Fibroblast of lung (primary cell): Measurements from ENCODE around the gene TIFAB. TPM values are rescaled to one million over a fixed set of nuclear protein-coding genes. Genes with fewer than 3 reads are reported as not detected.

Experiments used
- DNase-seq, 2 donors: peaks; one replicate each; pipeline versions ENCODE4 v3.0.0 to v3.0.0-alpha.2; 2010; ENCODE audit warnings: low read depth in 2 of 2
- H2AFZ ChIP-seq: 2 replicates; pipeline ENCODE4 v1.5.1; 2012; ENCODE audit warnings: low read length, control low read depth, inconsistent platforms
- H3K27ac ChIP-seq: 2 replicates; pipeline ENCODE4 v1.5.1; 2011; ENCODE audit warnings: low read length, control low read depth; ENCODE audit not compliant: insufficient read depth
- H3K27me3 ChIP-seq: 2 replicates; pipeline ENCODE4 v1.5.1; 2011; ENCODE audit warnings: mild to moderate bottlenecking, low read length; ENCODE audit not compliant: control insufficient read depth, insufficient read depth
- H3K36me3 ChIP-seq: 2 replicates; pipeline ENCODE4 v1.5.1; 2011; ENCODE audit warnings: low read length; ENCODE audit not compliant: control insufficient read depth, insufficient read depth
- H3K4me1 ChIP-seq: 2 replicates; pipeline ENCODE4 v1.5.1; 2011; ENCODE audit warnings: low read length; ENCODE audit not compliant: control insufficient read depth, insufficient read depth; ENCODE audit errors: extremely low read depth
- H3K4me2 ChIP-seq: 2 replicates; pipeline ENCODE4 v1.5.1; 2011; ENCODE audit warnings: low read length, control low read depth; ENCODE audit not compliant: insufficient read depth; ENCODE audit errors: extremely low read depth
- H3K4me3 ChIP-seq, 4 experiments: fragments of 200-600 bp in 1 of 4; sonication (generic) in 1 of 4; replicated peaks in 1 of 4; 2 replicates each; pipeline ENCODE4 v1.5.1; 2011 to 2016; ENCODE audit warnings: low read length in 4 of 4, low read depth in 3 of 4, mild to moderate bottlenecking in 3 of 4, control low read depth in 2 of 4, inconsistent platforms in 1 of 4, mixed read lengths in 1 of 4; ENCODE audit not compliant: insufficient read depth in 1 of 4; ENCODE audit errors: control extremely low read depth in 1 of 4
- H3K79me2 ChIP-seq: 2 replicates; pipeline ENCODE4 v1.5.1; 2012; ENCODE audit warnings: mild to moderate bottlenecking, low read length, inconsistent platforms; ENCODE audit not compliant: control insufficient read depth, insufficient read depth
- H3K9ac ChIP-seq: 2 replicates; pipeline ENCODE4 v1.5.1; 2011; ENCODE audit warnings: mild to moderate bottlenecking, low read length, control low read depth; ENCODE audit not compliant: insufficient read depth
- H3K9me3 ChIP-seq: 2 replicates; pipeline ENCODE4 v1.5.1; 2012; ENCODE audit warnings: low read depth, low read length; ENCODE audit not compliant: control insufficient read depth, insufficient read depth
- H4K20me1 ChIP-seq: 2 replicates; pipeline ENCODE4 v1.5.1; 2011; ENCODE audit warnings: low read length; ENCODE audit not compliant: control insufficient read depth, insufficient read depth; ENCODE audit errors: extremely low read depth
- EZH2 ChIP-seq: IDR thresholded peaks from 2 replicates; pipeline ENCODE4 v1.5.1; 2012; ENCODE audit warnings: low read length, control low read depth, mild to moderate bottlenecking; ENCODE audit errors: missing control alignments
- polyA plus RNA-seq, 2 donors: library from polyadenylated mRNA; depleted of rRNA in 1 of 2; stranded (reverse) in 1 of 2; unstranded in 1 of 2; fragments of >200 nt; gene quantifications; 2 replicates each; pipeline ENCODE4 v1.2.1, GENCODE V29; 2011 to 2012; ENCODE audit warnings: missing spikeins in 1 of 2
- total RNA-seq: library from RNA; depleted of rRNA; stranded (reverse); fragments of >200 nt; gene quantifications from 2 replicates; pipeline ENCODE4 v1.2.1, GENCODE V29; 2014
- TF ChIP-seq, protein P1 (sequence below), 2 donors: IDR thresholded peaks in 1 of 2; conservative IDR thresholded peaks in 1 of 2; 1 replicate in 1 of 2; 2 replicates in 1 of 2; pipeline ENCODE4 v1.5.1; 2011 to 2012; ENCODE audit warnings: low read length in 2 of 2, control low read depth in 1 of 2, inconsistent platforms in 1 of 2, low read depth in 1 of 2, mild to moderate bottlenecking in 1 of 2

Gene TIFAB
- total and polyA plus RNA-seq, 2 donors (not counting 1 experiment from before 2014, with no cell fraction given): not detected

- TF ChIP-seq EZH2: no peak
- TF ChIP-seq, protein P1, sequence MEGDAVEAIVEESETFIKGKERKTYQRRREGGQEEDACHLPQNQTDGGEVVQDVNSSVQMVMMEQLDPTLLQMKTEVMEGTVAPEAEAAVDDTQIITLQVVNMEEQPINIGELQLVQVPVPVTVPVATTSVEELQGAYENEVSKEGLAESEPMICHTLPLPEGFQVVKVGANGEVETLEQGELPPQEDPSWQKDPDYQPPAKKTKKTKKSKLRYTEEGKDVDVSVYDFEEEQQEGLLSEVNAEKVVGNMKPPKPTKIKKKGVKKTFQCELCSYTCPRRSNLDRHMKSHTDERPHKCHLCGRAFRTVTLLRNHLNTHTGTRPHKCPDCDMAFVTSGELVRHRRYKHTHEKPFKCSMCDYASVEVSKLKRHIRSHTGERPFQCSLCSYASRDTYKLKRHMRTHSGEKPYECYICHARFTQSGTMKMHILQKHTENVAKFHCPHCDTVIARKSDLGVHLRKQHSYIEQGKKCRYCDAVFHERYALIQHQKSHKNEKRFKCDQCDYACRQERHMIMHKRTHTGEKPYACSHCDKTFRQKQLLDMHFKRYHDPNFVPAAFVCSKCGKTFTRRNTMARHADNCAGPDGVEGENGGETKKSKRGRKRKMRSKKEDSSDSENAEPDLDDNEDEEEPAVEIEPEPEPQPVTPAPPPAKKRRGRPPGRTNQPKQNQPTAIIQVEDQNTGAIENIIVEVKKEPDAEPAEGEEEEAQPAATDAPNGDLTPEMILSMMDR (conservative IDR thresholded peaks at IDR 0.05 in 1 of 2, IDR thresholded peaks at IDR 0.05 in 1 of 2; ENCODE audit: low read depth in 1 of 2, low read length in 2 of 2): peak; percentile 89 to 90
- Histone ChIP-seq H4K20me1 (no peaks in the 10 kb centered on the region), H3K9ac (no peak overlapping the region), H3K4me2 (peak overlapping the region; percentile 70), H3K27me3 (peaks cover 11% of the 10 kb centered on the region), H3K9me3 (no peaks in the 10 kb centered on the region), H3K4me3 (peak overlapping the region in 1 of 4 experiments; percentile 2), H3K27ac (no peak overlapping the region), H3K36me3 (no peaks in the 10 kb centered on the region), H3K79me2 (no peaks in the 10 kb centered on the region), H3K4me1 (no peaks in the 10 kb centered on the region), H2AFZ (peak overlapping the region; percentile 76)
- peak; percentile 47 to 64 for DNase-seq
These were observed 14.3 kb upstream of the TIFAB start for GRCh38 chr5:135466178-135467050.

DNA sequence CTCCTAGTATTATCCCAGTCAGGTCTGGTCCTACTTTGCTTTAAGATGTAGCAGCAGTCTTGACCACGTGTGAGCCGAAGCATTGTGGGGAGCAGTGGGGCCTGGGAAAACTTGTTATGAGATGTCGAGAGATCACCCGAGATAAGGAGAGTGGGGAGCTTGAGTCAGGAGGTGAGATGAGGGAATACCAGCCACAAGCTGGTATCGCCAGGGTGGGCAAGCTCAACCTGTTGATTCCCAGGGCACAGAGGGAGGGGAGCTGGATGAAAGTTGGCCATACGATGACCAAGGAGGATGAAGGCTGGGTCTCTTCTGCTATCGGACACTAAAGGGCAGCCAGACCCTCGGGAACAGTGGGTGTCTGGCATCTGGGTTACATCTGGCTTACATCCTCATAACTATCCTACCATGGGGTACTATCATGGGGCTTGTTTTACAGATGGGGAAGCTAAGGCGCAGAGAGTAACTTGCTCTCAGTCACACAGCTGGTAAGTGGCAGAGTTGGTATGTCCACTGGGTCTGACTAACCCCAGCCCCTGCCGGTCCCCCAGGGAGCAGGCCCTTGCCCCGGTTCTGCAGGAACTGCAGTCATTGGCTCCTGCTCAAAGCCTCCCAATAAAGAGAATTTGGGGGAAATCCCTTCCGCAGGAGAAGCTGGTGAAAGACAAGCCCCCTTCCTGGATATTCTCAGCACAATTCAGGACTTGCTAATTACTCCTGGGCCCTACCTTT, 13.4 kb upstream of the TIFAB start:
- TF ChIP-seq EZH2: no peak
- TF ChIP-seq, protein P1 (conservative IDR thresholded peaks at IDR 0.05 in 1 of 2, IDR thresholded peaks at IDR 0.05 in 1 of 2; ENCODE audit: low read depth in 1 of 2, low read length in 2 of 2): no peak
- Histone ChIP-seq H3K9me3 (no peaks in the 10 kb centered on the region), H3K4me3 (no peak overlapping the region), H3K27ac (no peak overlapping the region), H2AFZ (no peak overlapping the region), H4K20me1 (no peaks in the 10 kb centered on the region), H3K27me3 (peaks cover 15% of the 10 kb centered on the region), H3K79me2 (no peaks in the 10 kb centered on the region), H3K4me1 (no peaks in the 10 kb centered on the region), H3K36me3 (no peaks in the 10 kb centered on the region), H3K9ac (no peak overlapping the region), H3K4me2 (no peak overlapping the region)
- no peak for DNase-seq

DNA sequence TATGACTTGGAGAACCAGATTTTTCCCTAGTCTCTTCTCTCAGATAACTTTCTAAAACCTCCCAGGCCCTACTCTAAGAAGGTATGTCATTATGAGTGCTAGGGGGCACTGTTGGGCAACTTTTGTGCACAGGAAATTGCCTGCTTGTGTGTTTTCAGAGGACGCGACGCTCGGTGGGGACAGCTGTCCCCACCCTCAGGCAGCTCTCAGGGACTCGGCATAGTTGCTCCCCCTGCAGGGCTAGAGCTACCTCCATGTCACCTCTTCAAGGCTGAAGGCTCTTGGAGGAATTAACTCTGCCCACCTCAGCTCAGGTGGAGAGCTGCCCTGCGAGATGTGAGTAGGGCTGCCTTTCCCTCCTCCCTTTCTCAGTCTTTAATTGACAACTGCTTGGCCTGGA, 10.2 kb upstream of the TIFAB start:
- no peak overlapping the region for H3K4me3 ChIP-seq
- H3K27me3 ChIP-seq: peaks cover 23% of the 10 kb centered on the region
- H3K79me2 ChIP-seq: no peaks in the 10 kb centered on the region
- no peak overlapping the region for H2AFZ ChIP-seq
- H3K4me1 ChIP-seq: peaks cover 4% of the 10 kb centered on the region
- no peaks in the 10 kb centered on the region for H4K20me1 ChIP-seq
- H3K36me3 ChIP-seq: no peaks in the 10 kb centered on the region
- TF ChIP-seq, protein P1 (conservative IDR thresholded peaks at IDR 0.05 in 1 of 2, IDR thresholded peaks at IDR 0.05 in 1 of 2; ENCODE audit: low read depth in 1 of 2, low read length in 2 of 2): peak; percentile 48 to 54
- TF ChIP-seq EZH2: no peak
- H3K4me2 ChIP-seq: no peak overlapping the region
- no peaks in the 10 kb centered on the region for H3K9me3 ChIP-seq
- H3K9ac ChIP-seq: no peak overlapping the region
- no peak overlapping the region for H3K27ac ChIP-seq
- DNase-seq: peak; percentile 33 to 45
